ENCODE measurements around the gene RAPGEF5. TPM values are rescaled to one million over a fixed set of nuclear protein-coding genes. Genes with fewer than 3 reads are reported as not detected.

Gene RAPGEF5
- total and polyA plus RNA-seq, 4 donors: 7.1 to 54.8 (median 13.0) TPM

DNA sequence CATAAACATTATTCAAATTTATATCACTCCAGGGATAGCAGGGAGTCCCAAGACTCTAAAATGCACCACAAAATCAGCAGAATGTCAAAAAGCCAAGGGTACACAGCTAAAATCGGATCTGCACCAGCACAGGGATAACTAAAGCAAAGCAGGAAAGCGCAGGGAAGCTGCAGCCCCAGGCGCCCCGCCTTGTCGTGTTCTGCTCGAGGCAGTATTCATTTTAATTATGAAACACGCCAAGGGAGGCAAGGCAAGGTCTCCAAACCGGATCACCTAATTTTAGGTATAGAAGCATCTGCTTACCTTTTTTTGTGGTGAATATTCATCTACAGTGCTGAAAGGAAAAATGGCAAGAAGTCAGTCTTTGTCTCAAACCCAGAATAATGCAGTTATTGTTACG, 199.4 kb downstream of the RAPGEF5 start:
- H3K9ac ChIP-seq (ENCODE audit: low read depth in 1 of 2, low read length in 2 of 2): no peak overlapping the region
- no peak for DNase-seq (ENCODE audit: low spot score)
- no peaks in the 10 kb centered on the region for H3K27me3 ChIP-seq (ENCODE audit: control insufficient read depth in 4 of 4, insufficient read depth in 4 of 4, low read length in 3 of 4)
- H3K4me1 ChIP-seq (ENCODE audit: control insufficient read depth in 4 of 4, insufficient read depth in 4 of 4, low read length in 3 of 4): no peaks in the 10 kb centered on the region
- no peaks in the 10 kb centered on the region for H3K9me3 ChIP-seq (ENCODE audit: control insufficient read depth in 4 of 4, low read length in 3 of 4)
- WGBS: 95% methylated on average over 9 of the region's 9 CpGs
- no peak overlapping the region for H3K4me3 ChIP-seq (ENCODE audit: low read depth in 1 of 3, low read length in 3 of 3)
- peaks cover 4 to 29% (median 24%) of the 10 kb centered on the region in 4 donors for H3K36me3 ChIP-seq (ENCODE audit: control insufficient read depth in 4 of 4, insufficient read depth in 3 of 4, low read depth in 1 of 4, low read length in 3 of 4)
- no peak for TF ChIP-seq ATF3 (IDR thresholded peaks at IDR 0.05)
- no peak for TF ChIP-seq EGR1 (IDR thresholded peaks at IDR 0.05; ENCODE audit: low read depth in 2 of 2)
- no peak overlapping the region for H3K27ac ChIP-seq (ENCODE audit: low read depth in 1 of 2, low read length in 2 of 2)

DNA sequence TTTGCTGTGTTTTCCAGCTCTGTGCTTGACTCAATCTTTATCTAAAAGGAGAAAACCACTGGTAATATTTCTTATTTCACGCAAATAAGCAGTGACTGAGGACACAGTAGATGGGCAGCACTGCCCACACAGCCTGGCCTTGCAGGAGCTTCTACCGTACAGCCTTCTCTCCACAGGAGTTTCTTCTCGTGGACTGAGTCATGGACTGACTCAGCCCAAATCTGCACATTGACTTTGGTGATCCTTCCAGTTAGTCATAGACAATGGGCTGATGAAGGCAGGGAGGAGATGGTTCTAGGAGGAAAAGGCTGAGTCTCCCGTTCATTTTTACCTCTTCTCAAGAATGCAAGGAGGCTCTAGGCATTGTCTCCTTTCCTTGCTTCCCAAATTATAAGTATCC, 200.7 kb downstream of the RAPGEF5 start:
- H3K9me3 ChIP-seq (ENCODE audit: control insufficient read depth in 4 of 4, low read length in 3 of 4): no peaks in the 10 kb centered on the region
- DNase-seq (ENCODE audit: low spot score): no peak
- WGBS: 86% methylated on average over 4 of the region's 4 CpGs
- H3K4me3 ChIP-seq (ENCODE audit: low read depth in 1 of 3, low read length in 3 of 3): no peak overlapping the region
- H3K4me1 ChIP-seq (ENCODE audit: control insufficient read depth in 4 of 4, insufficient read depth in 4 of 4, low read length in 3 of 4): no peaks in the 10 kb centered on the region
- no peak overlapping the region for H3K27ac ChIP-seq (ENCODE audit: low read depth in 1 of 2, low read length in 2 of 2)
- no peaks in the 10 kb centered on the region for H3K27me3 ChIP-seq (ENCODE audit: control insufficient read depth in 4 of 4, insufficient read depth in 4 of 4, low read length in 3 of 4)
- H3K36me3 ChIP-seq (ENCODE audit: control insufficient read depth in 4 of 4, insufficient read depth in 3 of 4, low read depth in 1 of 4, low read length in 3 of 4): peaks cover 4 to 29% (median 23%) of the 10 kb centered on the region in 4 donors
- H3K9ac ChIP-seq (ENCODE audit: low read depth in 1 of 2, low read length in 2 of 2): no peak overlapping the region
- TF ChIP-seq HNF4A (conservative IDR thresholded peaks at IDR 0.05) (no peak), TAF1 (conservative IDR thresholded peaks at IDR 0.05) (no peak), HNF4G (IDR thresholded peaks at IDR 0.05) (no peak), ATF3 (IDR thresholded peaks at IDR 0.05) (no peak), YY1 (IDR thresholded peaks at IDR 0.05) (no peak), RAD21 (IDR thresholded peaks at IDR 0.05) (no peak), NR2F2 (IDR thresholded peaks at IDR 0.05) (no peak), JUND (IDR thresholded peaks at IDR 0.05) (no peak), FOXA1 (IDR thresholded peaks at IDR 0.05) (no peak), MAX (IDR thresholded peaks at IDR 0.05) (no peak), FOXA2 (IDR thresholded peaks at IDR 0.05) (no peak), RXRA (IDR thresholded peaks at IDR 0.05) (no peak), EGR1 (IDR thresholded peaks at IDR 0.05; ENCODE audit: low read depth in 2 of 2) (no peak), GABPA (IDR thresholded peaks at IDR 0.05 in 1 of 2, conservative IDR thresholded peaks at IDR 0.05 in 1 of 2) (no peak), CTCF (IDR thresholded peaks at IDR 0.05; ENCODE audit: low read depth, low read length, missing input control) (no peak), SP1 (IDR thresholded peaks at IDR 0.05) (no peak)
- TF ChIP-seq, protein P1, sequence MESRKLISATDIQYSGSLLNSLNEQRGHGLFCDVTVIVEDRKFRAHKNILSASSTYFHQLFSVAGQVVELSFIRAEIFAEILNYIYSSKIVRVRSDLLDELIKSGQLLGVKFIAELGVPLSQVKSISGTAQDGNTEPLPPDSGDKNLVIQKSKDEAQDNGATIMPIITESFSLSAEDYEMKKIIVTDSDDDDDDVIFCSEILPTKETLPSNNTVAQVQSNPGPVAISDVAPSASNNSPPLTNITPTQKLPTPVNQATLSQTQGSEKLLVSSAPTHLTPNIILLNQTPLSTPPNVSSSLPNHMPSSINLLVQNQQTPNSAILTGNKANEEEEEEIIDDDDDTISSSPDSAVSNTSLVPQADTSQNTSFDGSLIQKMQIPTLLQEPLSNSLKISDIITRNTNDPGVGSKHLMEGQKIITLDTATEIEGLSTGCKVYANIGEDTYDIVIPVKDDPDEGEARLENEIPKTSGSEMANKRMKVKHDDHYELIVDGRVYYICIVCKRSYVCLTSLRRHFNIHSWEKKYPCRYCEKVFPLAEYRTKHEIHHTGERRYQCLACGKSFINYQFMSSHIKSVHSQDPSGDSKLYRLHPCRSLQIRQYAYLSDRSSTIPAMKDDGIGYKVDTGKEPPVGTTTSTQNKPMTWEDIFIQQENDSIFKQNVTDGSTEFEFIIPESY (IDR thresholded peaks at IDR 0.05): no peak
- TF ChIP-seq, protein P2, sequence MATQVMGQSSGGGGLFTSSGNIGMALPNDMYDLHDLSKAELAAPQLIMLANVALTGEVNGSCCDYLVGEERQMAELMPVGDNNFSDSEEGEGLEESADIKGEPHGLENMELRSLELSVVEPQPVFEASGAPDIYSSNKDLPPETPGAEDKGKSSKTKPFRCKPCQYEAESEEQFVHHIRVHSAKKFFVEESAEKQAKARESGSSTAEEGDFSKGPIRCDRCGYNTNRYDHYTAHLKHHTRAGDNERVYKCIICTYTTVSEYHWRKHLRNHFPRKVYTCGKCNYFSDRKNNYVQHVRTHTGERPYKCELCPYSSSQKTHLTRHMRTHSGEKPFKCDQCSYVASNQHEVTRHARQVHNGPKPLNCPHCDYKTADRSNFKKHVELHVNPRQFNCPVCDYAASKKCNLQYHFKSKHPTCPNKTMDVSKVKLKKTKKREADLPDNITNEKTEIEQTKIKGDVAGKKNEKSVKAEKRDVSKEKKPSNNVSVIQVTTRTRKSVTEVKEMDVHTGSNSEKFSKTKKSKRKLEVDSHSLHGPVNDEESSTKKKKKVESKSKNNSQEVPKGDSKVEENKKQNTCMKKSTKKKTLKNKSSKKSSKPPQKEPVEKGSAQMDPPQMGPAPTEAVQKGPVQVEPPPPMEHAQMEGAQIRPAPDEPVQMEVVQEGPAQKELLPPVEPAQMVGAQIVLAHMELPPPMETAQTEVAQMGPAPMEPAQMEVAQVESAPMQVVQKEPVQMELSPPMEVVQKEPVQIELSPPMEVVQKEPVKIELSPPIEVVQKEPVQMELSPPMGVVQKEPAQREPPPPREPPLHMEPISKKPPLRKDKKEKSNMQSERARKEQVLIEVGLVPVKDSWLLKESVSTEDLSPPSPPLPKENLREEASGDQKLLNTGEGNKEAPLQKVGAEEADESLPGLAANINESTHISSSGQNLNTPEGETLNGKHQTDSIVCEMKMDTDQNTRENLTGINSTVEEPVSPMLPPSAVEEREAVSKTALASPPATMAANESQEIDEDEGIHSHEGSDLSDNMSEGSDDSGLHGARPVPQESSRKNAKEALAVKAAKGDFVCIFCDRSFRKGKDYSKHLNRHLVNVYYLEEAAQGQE (IDR thresholded peaks at IDR 0.05): no peak
